GM19395 (cell line): ENCODE measurements around the gene KLHL17.

Experiments used
- ATAC-seq: cut with Tn5 transposase; IDR thresholded peaks from one replicate; pipeline ENCODE4 v1.9.1; 2021; ENCODE audit warnings: mild to moderate bottlenecking, moderate library complexity; ENCODE audit not compliant: unreplicated experiment

Gene KLHL17

DNA sequence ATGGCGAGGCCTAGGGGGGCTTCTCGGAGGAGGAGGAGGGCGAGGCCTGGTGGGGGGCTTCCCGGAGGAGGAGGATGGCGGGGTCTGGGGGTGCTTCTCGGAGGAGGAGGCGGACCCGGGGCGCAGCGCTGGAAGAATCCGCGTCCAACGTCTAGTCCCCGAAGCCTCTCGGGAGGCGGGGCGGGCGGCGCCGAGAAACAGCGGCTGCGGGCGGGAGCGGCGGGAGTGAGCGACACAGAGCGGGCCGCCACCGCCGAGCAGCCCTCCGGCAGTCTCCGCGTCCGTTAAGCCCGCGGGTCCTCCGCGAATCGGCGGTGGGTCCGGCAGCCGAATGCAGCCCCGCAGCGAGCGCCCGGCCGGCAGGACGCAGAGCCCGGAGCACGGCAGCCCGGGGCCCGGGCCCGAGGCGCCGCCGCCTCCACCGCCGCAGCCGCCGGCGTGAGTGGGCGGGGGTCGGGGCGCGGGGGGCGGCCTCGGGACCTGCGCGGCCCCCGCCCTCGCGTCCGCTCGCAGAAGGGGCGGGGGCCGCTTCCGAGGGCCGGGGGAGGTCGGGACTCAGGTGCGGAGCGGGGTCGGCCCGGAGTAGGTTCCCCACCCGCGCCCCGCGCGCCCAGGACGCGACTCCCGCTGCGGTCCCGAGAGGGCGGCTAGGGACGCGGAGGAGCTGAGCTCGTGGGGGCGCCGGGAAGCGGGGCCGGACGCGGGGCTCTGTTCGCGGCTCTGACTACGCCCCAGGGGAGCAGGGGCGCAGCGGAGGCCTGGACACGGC, at the start of gene KLHL17:
Gene KLHL17, plus strand, starts transcription at position 222 of the 769 bp plus-strand sequence. Its CDS starts 110 bp downstream, at position 332.
- ATAC-seq = peak; percentile 53

DNA sequence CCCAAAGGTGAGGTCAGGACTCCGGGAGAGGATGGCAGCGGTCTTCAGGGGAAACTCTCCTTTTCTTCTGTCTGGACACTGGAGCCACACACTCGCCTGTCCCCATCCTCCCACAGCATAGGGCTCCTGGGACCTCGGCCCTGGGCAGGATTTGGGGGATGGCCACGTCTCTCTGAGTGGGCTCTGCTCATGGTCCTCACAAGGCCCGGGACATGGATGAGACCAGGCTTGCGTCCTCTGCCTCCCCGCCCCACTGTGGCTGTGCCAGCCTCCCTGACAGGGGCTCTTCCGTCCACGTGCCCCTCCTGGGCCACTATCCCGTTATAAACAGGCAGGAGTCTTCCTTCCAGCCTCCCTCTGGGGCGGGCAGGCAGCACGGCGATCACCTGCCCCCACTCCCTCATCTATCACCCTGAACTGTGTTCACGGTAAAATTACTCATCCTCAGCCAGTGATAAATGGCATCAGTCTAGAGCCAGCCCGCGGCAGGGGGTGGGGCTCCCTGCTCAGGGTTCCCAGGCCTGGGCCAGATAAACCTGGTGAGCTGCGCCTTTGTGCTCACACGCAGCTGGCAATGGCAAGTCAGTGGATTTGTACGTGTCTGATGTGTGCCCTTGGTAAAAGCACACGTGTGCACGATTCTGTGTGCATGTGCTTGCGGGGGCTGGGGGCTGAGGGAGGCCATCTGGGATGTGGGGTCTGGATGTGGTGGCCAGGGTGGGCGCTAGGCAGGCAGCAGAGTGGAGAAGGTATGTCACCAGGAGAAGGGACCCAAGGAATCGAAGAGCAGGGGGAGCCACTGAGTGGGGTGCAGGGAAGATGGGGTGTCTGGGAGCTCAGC, 49.3 kb upstream of the KLHL17 start:
- no peak for ATAC-seq

DNA sequence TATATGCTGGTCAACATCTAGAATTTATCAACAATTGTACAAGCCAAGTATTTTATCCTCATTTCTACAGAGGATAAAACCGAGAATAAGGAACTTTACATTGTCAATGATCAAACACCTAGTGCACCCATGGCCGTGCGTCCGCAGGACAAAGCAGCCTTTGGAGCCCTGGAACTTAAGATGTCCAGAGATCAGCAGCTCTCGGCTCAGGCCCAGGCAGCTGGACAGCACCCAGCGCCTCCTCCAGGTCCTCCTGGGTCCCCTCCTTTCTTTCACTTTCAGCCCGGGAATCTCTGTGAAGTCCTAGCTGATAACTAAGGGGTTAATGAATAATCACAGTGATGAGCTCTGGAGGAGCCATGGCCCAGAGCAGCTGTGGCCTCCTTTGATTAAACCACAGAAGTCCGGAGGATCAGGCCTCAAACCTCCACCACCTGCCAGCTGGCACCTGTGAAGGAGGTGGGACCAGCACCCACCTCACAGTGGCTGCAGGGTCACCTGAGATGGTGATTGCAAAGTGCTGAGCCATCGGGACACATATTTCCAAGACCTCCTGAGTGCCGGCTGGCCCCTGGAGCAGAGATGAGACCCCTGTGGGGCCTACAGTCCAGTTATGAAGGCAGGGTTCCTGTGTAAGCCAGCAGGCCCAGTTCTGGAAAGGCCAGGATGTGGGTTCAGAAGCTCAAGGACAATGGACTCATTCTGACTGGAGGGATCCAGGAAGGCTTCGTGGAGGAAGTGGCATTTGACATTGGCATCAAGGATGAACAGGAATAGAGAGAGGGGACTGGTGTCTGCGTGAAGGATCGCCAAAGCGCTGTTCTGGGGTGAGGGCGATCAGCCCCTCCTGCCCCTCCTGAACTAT, 48.3 kb upstream of the KLHL17 start:
- no peak for ATAC-seq

DNA sequence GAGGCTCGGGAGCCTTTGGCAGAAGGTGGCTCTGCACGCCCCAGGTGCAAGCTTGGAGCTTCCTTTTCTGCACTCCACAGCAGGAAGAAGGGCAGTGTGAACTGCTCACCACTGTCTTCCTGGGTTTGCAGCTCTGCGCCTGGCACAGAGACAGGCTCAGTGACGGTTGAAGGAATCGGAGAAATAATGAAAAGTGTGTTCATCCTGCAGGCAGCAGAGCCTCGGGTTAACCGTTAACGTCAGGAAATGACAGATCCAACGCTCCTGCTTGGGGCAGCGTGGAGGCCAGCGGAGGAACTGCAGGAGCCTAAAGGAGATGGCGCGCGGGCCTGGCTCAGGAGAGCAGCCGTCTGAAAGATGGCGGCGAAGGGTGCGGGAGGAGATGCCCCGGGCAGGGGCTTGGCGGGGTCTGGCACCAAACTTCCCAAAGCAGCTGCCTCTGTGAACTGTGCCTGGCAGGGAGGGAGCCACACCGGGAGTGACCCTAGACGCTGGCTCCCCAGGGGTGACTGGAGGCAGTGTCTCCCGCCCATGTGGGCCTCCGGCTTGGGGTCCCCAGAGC, 47.6 kb upstream of the KLHL17 start:
- no peak for ATAC-seq

DNA sequence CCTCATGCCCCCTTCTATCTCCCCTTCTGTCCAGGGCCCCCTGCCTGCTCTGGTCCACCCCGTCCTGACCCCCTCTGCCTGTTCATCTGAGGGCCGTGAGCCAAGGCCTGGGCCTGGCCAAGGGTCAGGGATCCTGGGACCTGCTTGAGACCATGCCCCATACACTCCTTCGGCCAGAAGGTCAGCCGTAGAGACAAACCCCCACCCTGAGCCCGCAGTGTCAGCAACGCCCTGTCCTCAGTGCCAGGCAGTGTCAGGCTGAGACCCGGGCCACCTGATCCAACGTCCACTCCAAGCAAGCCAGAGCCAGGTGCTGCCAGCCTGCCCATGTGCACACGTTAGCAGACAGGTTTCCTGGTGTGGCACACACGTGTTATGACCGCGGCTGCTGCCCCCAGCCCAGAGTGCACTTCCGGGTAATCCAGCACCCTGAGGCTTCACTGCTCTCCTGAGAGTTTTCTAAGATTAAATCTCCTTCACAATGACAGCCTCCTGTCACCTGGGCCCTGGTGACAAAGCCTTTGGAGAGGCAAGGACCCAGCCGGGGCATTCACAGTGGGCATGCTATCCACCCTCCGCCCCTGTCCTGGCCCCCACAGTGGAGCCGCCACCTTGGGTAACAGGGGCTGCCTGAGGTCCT, 46.8 kb upstream of the KLHL17 start:
- no peak for ATAC-seq

DNA sequence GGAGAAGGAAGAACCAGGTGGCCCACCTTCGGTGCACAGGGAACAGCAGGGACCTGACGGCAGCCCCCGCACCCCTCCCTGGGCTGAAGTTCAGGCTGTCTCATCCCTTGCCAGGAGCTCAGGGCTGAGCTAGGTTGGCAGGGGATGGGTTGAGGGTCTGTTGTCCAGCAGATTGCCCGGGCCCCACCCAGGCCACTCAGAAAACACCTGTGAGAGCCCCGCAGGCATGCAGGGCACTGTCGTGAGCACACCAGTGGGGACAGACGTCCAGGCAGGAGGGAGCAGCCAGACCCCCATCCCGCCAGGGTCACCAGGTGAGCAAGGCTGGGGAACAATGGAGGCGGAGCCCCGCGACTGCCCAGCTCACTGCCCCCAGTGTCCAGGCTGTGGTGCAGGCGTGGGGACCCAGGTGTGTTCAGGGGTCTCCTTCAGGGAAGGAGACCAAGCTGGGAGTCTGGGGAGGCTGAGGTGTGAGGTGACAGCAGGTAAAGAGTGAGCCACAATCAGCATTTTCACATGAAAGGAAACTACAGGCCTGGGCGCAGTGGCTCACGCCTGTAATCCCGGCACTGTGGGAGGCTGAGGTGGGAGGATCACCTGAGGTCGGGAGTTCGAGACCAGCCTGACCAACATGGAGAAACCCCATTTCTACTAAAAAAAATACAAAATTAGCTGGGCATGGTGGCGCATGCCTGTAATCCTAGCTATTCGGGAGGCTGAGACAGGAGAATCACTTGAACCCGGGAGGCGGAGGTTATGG, 46.1 kb upstream of the KLHL17 start:
- no peak for ATAC-seq

DNA sequence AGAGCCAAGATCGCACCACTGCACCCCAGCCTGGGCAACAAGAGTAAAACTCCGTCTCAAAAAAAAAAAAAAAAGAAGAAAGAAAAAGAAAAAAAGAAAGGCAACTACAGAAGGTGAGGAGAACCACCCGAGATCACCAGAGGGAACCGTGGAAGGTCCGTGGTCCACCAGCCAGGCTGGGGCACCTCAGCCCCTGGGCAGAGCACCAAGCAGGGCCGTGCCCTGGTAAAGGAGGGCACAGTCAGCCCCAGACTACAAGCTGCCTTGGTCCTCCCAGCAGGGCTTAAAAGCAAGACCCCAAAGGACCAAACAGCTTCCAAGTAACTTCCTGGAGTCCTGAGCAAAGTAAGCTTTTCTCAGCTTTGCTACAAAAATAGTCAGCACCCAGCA, 45.5 kb upstream of the KLHL17 start:
- no peak for ATAC-seq

DNA sequence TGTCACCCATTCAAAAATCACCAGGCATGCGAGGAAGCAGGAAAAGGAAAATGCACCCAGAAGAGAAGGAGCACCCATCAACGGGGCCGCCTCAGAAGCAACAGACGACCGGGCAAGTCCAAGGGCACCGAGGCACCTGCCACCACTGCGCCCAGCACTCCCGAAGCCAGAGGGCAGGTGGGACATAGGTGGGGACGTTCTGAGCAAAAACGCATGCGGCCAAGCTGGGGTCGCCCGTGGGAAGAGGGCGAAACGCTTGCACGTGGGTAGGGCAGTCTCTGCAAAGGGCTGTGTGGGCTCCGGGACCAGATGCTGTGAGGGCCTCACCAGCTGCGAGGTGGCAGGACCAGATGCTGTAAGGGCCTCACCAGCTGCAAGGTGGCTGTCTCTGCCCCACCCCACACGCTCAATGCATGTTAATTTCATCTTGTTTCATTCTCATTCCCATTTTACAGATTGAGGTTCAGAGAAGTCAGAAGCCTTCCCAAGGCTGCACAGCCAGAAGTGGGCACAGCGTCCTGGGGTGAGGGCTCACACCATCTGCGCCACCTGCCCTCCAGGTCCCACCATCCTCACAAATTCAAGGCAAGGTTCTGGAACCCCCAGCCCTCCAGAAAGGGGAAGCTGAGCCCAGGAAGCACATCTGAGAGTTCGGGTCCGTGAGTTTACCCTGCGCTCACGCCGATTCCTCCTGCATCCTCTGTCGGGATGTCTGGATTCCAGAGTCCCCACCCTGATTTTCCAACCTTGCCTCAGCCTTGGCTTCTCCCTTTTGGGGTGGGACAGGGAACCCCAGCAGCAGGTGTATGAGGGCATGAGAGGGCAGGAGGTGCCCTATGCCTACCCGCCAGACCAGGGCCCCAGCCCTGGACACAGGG, 44.9 kb upstream of the KLHL17 start:
- no peak for ATAC-seq

DNA sequence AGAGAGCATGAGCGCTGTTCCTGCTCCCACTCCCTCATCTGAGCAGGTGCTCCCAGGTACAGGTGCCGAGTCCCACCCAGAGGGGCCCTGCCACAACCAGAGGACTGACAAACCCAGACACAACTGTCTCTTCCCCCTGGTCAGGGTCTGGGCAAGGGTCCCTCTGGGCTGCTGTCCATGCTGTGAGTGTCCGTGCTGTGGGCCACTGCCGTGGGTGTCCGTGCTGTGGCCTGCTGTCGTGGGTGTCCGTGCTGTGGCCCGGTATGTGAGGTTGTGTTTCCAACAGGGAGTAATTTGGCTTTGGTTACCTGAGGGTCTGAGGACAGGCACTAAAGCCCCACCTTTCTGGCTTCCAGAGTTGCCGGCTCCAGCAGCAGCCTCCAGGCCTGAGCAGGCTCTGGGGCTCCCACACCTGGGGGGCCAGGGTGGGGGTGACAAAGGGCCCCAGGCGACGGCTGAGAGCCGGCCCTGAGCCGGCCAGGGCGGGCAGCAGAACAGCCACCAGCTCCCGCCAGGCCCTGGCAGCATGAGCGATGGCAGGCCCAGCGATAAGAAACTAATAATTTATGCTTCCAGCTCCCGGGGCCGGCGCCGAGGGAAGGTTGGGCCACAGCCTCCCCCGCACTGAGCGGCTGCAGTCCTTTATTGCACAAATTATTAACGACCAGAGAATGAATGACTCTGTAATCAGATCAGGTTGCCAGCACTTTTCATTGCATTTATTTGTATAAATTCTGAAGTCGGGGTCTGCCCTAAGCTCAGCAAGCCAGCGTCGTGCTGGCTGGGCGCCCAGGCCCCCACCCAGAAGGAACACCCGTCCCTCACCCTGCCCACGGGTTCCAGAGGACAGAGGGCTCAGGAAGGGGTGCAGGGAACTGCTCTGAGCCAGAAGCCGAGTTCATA, 44.0 kb upstream of the KLHL17 start:
- ATAC-seq = no peak

DNA sequence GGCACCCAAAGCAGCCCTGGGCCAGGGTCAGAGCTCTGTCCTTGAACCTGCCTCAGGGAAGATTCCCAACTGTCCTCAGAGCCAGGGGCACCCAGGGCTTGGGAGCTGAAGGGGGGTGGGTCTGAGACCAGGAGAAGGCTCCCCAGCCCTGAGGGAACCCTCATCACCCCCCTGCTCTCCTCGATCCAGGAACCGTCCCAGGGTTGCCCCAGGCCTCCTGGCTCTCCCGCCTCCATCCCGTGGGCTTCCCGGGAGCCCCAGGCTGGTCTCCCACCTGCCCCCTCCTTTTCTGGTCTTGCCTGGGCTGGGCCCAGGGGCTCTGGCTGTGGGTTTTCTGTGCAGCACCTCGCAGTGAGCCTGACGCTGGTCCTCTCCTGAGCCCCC, 43.3 kb upstream of the KLHL17 start:
- ATAC-seq = no peak

DNA sequence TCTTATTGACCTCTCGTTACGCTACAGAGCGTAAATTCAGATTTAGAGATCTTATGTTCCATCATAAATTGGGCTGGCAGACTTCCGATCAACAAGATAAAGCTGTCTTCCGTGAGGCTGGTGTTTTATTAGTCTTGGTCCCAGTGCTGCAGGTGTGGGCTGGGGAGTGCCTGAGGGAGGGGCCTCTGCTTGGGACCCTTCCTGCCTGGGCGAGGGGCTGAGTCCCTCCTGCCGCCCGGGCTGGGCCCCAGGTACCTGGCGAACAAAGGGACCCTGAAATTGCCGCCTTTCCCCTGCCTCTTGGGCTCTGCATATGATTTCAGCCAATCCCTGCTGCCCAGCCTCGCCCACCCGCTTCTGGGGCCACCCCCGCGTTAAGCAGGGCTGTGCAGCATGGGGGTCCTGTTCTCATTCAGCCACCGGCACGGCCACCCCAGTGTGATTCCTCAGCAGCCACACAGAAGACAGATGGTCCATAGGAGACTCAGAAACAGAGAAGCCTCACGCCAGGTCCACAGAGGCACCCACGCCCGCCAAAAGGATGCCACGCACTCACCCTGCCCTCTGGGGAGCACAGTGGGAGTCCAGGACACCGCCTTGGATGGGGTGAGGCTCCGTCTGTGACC, 42.8 kb upstream of the KLHL17 start:
- no peak for ATAC-seq

DNA sequence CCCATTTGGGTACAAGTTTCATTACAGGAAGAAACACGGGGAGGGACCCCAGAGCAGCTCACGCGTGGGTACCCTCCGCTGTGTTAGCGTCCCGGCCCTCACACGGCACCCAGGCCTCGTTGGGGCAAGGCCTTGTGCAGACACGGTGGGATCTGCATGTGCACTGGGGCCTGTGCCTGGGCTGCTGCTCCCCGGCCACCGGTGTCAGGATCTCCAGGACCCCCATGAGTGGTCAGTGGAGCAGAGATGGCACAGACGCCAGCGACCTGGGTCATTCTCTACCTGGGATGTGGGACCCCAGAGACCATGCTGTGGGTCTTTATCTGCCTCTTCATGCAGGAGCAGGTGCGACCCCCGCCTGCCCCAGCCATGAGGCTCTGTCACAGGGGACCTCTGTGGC, 42.0 kb upstream of the KLHL17 start:
- ATAC-seq = no peak

DNA sequence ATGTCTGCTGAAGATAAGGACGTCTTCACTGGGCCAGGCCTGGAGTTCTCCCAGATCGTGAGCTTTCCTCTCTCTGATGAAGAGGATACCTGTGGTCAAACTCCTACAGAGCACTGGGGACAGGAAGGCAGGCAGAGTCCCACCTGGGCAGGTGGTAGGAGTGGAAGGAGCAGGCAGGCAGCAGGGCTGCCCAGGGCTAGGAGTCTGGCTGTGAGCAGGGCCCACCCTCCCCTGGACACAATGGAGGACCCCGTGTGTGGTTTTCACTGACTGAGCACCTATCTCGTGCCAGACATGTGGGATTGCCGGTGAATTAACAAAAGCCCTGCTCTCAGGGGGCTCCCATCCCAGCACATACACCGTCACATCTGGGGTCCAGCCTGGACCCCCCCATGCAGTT, 41.5 kb upstream of the KLHL17 start:
- ATAC-seq = no peak

DNA sequence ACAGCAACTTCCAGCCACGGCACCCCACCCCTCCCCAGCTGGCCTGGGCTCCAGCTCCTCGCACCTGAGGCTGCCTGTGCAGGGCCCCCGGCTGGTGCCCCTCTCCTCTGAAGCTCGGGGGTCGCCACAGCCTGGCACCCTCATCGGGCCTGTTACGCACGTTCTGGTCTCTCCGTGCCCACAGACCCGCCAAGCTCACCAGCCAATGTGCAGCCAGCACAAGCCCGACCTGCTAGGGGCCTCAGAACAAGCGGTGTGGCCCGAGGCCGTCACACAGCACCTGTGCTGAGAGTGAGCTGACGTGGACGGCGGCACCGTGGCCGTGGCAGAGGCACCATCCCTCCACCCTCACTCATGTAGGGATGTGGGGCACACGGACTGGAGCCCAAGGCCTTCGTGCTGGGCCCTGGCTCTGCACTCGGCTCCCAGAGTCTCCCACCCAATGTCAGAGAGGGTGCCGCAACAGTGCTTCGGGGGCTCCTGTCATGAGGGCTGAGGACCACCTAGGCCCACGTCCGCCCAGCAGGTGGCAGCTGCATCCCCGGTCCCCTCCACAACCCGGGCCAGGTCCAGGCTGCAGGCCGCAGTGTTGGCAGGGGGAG, 41.0 kb upstream of the KLHL17 start:
- no peak for ATAC-seq

DNA sequence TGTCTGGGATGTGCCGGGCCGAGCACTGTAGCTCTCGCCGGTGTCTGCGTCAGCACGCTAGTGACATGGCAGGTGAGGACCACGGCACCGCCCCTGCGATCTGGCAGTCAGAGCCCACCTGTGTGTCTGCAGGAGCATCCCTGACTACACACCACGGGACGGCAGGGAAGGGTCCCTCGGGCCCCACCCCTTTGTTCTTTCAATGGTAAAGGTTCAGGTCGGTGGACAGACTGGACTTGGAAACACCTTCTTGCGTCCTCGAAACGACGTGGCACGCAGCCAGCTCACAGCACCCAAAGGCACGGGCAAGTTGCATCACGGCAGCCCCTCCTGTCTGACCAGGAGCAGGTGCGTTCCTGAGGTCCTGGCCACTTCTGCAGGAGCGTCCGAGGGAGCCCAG, 40.4 kb upstream of the KLHL17 start:
- ATAC-seq = no peak

DNA sequence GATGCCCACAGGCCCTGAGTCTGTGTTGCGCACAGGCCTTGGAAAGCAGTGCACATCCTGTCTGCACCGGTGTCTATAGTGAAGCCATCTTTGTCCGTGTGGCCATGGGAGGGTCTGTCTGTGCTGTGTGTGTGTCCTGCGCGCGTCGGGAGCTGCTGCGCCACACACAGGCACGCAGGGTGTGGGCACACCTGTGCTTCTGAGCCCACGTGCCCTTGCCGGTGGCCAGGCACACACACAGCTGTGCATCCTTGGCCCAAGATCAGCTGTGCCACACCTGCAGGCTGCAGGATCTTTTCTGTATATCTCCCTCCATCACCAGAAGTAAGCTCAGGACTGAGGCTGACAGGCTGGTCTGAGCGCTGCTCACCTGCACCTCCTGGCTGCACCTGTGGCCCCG, 39.9 kb upstream of the KLHL17 start:
- ATAC-seq = no peak
